Pancreas (tissue), 10 donors: Measurements from ENCODE around the gene IFNG-AS1. TPM values are rescaled to one million over a fixed set of nuclear protein-coding genes. Genes with fewer than 3 reads are reported as not detected.

Experiments used
- ATAC-seq, 4 donors: fragments of 200-7000 bp; cut with Tn5 transposase; one replicate each; pipeline versions ENCODE4 v1.8.0 to v1.9.1; 2020; ENCODE audit warnings: mild to moderate bottlenecking in 4 of 4, moderate library complexity in 4 of 4
- DNase-seq, 6 donors: peaks; one replicate each; pipeline ENCODE4 v3.0.0-alpha.2; 2020
- FAIRE-seq: peaks from 2 replicates; lab custom pipeline; 2012; peaks lifted over from hg19 to GRCh38; lab: Jason Lieb, UNC
- H3K27ac ChIP-seq, 4 donors: fragments of 200-600 bp; sonication (generic); 1 replicate in 3 of 4; 2 replicates in 1 of 4; pipeline versions ENCODE4 v1.5.0 to v1.8.0; 2020
- H3K27me3 ChIP-seq, 4 donors: fragments of 200-600 bp; one replicate each; pipeline ENCODE4 v1.8.0; 2021
- H3K36me3 ChIP-seq, 3 donors: fragments of 200-600 bp; sonication (generic) in 1 of 3; one replicate each; pipeline versions ENCODE4 v1.5.0 to v1.8.0; 2020 to 2021
- H3K4me1 ChIP-seq, 3 donors: fragments of 200-600 bp; one replicate each; pipeline ENCODE4 v1.8.0; 2021
- H3K4me3 ChIP-seq, 4 donors: fragments of 200-600 bp; sonication (generic) in 2 of 4; one replicate each; pipeline versions ENCODE4 v1.5.0 to v1.8.0; 2020 to 2021
- H3K9me3 ChIP-seq, 4 donors: fragments of 200-600 bp; one replicate each; pipeline ENCODE4 v1.8.0; 2021
- WGBS, 2 donors: extraction: QIAGEN DNeasy Blood & Tissue Kit; methylation state at CpG; one replicate each; pipeline ENCODE4 v1.1.7; 2013; 5-methylcytosine and 5-hydroxymethylcytosine counted together
- intact Hi-C, 3 donors: fragments of 100-400 bp; cut with DNase I; formaldehyde crosslinking; loops; one replicate each; pipeline versions ENCODE4 v1.11.1 to v1.14.2; 2022
- polyA plus RNA-seq, 2 donors: library from polyadenylated mRNA; stranded (reverse); fragments of 200-250 nt; gene quantifications; one replicate each; pipeline ENCODE4 v1.2.3, GENCODE V29; 2013
- total RNA-seq, 6 donors: library from RNA; stranded (reverse); fragmentation: NEBNext Ultra II Directional in 4 of 6; extraction: Animal tissue kit (Norgen Biotek cat#: 25700) in 4 of 6; gene quantifications; one replicate each; pipeline versions ENCODE4 v1.2.1 to v1.2.4, GENCODE V29; 2021 to 2023
- TF ChIP-seq, protein P1 (sequence below), 4 donors: fragments of 200-600 bp; sonication (generic) in 3 of 4; IDR thresholded peaks; one replicate each; pipeline versions ENCODE4 v1.5.0 to v1.8.0; 2021; ENCODE audit warnings: antibody characterized with exemption in 4 of 4
- donor health status: healthy with polysubstance abuse.
- donor health status: DM: no; HTN: no; CAD: no; lungs with moderate emphysema.
- donor health status: DM: no; HTN: no; CAD: no.
- donor health status: control.
- donor health status: control.
- donor health status: Bipolar disorder and iron deficiency.
- donor health status: DM: yes; HTN: yes; CAD: no.
- donor health status: DM: no; HTN: no; CAD: no.
- donor health status: DM: no; HTN: no; CAD: no.
- donor health status: DM: yes; HTN: yes; CAD: no.

Gene IFNG-AS1
- total and polyA plus RNA-seq, 8 donors = 0.22 to 0.29 TPM; not detected in 6

DNA sequence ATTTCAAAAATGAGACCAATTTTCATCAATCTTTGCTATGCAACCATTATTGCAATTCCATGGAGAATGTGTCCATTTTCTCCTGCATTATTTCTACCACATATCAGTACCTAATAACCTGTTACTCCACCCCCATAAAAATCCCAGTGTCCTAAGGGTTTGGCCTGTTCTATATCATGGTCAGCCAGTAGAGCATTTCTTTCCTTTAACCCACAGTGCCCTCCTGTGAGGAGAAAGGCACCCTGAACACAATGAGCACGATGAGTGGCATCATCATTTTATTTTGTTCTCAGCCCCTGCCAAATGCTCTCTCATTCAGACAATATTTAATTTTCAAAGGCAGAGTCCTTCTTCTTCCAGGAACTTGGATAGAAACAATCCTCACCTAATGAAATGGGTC lies 11.6 kb upstream of the IFNG-AS1 start:
- intact Hi-C loops = no loop called here
- no peak for DNase-seq
- no peaks in the 10 kb centered on the region for H3K4me1 ChIP-seq
- H3K36me3 ChIP-seq = no peaks in the 10 kb centered on the region
- 93% methylated on average over 1 of the region's 1 CpG for WGBS, 2 donors
- no peak overlapping the region for H3K4me3 ChIP-seq
- TF ChIP-seq, protein P1, sequence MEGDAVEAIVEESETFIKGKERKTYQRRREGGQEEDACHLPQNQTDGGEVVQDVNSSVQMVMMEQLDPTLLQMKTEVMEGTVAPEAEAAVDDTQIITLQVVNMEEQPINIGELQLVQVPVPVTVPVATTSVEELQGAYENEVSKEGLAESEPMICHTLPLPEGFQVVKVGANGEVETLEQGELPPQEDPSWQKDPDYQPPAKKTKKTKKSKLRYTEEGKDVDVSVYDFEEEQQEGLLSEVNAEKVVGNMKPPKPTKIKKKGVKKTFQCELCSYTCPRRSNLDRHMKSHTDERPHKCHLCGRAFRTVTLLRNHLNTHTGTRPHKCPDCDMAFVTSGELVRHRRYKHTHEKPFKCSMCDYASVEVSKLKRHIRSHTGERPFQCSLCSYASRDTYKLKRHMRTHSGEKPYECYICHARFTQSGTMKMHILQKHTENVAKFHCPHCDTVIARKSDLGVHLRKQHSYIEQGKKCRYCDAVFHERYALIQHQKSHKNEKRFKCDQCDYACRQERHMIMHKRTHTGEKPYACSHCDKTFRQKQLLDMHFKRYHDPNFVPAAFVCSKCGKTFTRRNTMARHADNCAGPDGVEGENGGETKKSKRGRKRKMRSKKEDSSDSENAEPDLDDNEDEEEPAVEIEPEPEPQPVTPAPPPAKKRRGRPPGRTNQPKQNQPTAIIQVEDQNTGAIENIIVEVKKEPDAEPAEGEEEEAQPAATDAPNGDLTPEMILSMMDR (IDR thresholded peaks at IDR 0.05) = no peak
- ATAC-seq = no peak
- H3K9me3 ChIP-seq = no peaks in the 10 kb centered on the region
- H3K27ac ChIP-seq = no peak overlapping the region
- no peak for FAIRE-seq
- H3K27me3 ChIP-seq = no peaks in the 10 kb centered on the region

DNA sequence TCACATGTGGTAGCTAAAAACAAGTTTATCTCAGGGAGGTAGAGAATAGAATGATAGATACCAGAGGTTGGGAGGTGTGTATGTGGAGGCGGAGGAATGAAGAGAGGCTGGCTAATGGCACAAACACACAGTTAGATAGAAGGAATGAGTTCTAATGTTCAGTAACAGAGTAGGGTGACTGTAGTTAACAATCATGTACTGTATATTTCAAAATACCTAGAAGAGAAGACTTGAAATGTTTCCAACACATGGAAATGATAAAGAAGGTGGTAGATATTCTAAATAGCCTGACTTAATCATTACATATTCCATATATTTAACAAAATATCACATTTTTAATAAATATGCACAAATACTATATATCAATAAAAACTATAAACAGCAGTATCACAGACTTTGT lies 8.9 kb upstream of the IFNG-AS1 start:
- Histone ChIP-seq H3K27me3 (no peaks in the 10 kb centered on the region), H3K4me1 (no peaks in the 10 kb centered on the region), H3K27ac (no peak overlapping the region), H3K4me3 (no peak overlapping the region), H3K9me3 (no peaks in the 10 kb centered on the region), H3K36me3 (no peaks in the 10 kb centered on the region)
- DNase-seq (no peak), FAIRE-seq (no peak), ATAC-seq (no peak)
- TF ChIP-seq, protein P1 (IDR thresholded peaks at IDR 0.05) = no peak
- intact Hi-C loops = no loop called here
- WGBS, 2 donors = 96 to 97% methylated on average over 1 of the region's 1 CpG

DNA sequence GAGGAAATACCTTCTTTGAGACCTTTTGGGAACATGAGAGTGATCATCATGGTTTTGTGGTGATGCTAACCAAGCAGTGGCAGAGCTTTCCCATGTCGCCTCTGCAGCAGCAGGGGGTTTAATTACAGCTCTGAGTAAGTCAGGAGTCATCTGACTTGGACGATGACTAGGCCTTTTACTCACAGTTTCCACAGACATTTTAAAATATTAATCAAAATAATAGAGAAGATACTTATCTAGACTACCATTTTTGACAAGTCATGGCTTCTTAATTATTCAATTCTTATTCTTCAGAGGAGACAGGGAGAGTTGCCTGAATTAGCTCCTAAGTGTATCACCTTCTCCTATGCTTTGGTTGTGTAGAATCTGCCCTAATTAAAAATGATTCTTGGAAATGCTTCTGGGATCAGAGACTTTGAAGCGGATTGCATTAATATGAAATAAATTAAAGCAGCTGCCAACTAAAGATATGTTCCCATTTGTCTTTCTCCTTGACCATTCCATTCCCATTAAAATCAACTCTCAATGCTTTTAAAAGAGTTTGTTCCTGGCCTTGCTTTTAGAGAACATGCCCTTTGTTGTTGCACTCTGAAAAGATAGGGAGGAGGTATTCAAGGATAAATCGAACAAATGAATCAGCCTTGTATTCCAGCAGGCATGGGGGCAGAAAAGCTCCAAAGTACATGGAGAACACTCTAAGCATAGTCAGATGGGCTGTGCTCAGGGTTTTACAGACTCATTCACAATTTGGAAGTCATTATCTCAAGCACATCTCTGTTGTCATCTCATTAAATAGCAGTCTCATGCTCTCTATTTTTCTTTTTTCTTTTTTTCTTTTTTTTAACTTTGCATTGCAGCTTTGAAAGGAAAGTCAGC lies 7.7 kb upstream of the IFNG-AS1 start:
- H3K4me1 ChIP-seq = no peaks in the 10 kb centered on the region
- no peaks in the 10 kb centered on the region for H3K9me3 ChIP-seq
- WGBS, 2 donors = 68 to 72% methylated on average over 4 of the region's 4 CpGs
- FAIRE-seq (no peak), ATAC-seq (no peak), DNase-seq (no peak)
- H3K36me3 ChIP-seq = no peaks in the 10 kb centered on the region
- H3K4me3 ChIP-seq = no peak overlapping the region
- H3K27me3 ChIP-seq = no peaks in the 10 kb centered on the region
- intact Hi-C loops = no loop called here
- no peak overlapping the region for H3K27ac ChIP-seq
- TF ChIP-seq, protein P1 (IDR thresholded peaks at IDR 0.05) = no peak

DNA sequence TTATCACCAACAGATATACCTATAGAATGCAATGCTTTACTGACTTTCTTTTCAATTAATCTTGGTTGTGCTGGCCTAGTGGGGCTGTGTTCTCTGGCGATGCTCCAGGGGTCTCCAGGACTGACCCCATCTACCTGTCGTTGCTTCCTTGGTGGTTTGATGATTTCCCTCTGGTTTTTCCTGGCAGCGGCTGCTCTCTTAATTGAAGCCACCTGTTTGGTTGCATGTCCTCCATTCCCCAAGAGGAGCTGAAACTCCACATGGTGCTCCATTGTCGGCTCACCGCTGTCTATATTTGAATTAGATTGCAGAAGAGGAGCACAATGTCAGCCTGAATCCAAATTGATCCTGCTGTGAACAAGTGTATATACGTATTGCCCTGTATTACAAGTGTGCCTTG lies 7.1 kb upstream of the IFNG-AS1 start:
- no peaks in the 10 kb centered on the region for H3K36me3 ChIP-seq
- no peak overlapping the region for H3K27ac ChIP-seq
- no peaks in the 10 kb centered on the region for H3K27me3 ChIP-seq
- FAIRE-seq (no peak), DNase-seq (no peak), ATAC-seq (no peak)
- intact Hi-C loops = no loop called here
- 79% methylated on average over 6 of the region's 6 CpGs for WGBS, 2 donors
- no peaks in the 10 kb centered on the region for H3K9me3 ChIP-seq
- TF ChIP-seq, protein P1 (IDR thresholded peaks at IDR 0.05) = no peak
- H3K4me1 ChIP-seq = no peaks in the 10 kb centered on the region
- H3K4me3 ChIP-seq = no peak overlapping the region

DNA sequence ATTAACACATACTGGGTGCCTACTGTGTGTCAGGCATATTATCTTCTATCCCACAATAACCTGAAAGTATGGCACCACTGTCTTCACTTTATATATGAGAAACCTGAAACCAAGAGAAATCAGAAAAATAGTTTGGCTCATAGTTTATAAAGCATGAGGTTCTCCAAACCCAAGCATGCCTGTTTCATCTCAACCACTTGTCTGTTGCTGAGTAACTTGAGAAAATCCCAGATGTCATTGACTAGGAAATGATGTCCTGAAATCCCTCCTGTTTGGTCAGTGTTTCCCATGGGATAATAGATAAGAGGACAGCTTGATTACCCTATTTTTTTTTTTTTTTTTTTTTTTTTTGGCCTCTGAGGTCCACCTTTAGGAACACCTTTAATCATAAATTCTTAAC lies 2.6 kb upstream of the IFNG-AS1 start:
- ATAC-seq = no peak
- TF ChIP-seq, protein P1 (IDR thresholded peaks at IDR 0.05) = no peak
- H3K4me1 ChIP-seq = no peaks in the 10 kb centered on the region

More for the DNA sequence above, 2.6 kb upstream of the IFNG-AS1 start:
- DNase-seq (no peak), FAIRE-seq (no peak)
- H3K27me3 ChIP-seq = no peaks in the 10 kb centered on the region
- H3K27ac ChIP-seq = no peak overlapping the region
- no peak overlapping the region for H3K4me3 ChIP-seq
- H3K9me3 ChIP-seq = no peaks in the 10 kb centered on the region
- intact Hi-C loops = no loop called here
- H3K36me3 ChIP-seq = no peaks in the 10 kb centered on the region
